ENCODE data around the gene PAPOLA. TPM values are rescaled to one million over a fixed set of nuclear protein-coding genes. Genes with fewer than 3 reads are reported as not detected.

PAPOLA gene
- polyA plus RNA-seq, 10 donors, result 79.7 to 140 (median 117) TPM

- DNase-seq, result peak; percentile 10 to 51 (median 31)
These were observed 82.2 kb downstream of the PAPOLA start for GRCh38 chr14:96584199-96584906.

- no peak for DNase-seq
These were observed 82.9 kb downstream of the PAPOLA start for GRCh38 chr14:96584907-96585671.

- no peak for DNase-seq
These were observed 83.5 kb downstream of the PAPOLA start for GRCh38 chr14:96585672-96586013.

DNA sequence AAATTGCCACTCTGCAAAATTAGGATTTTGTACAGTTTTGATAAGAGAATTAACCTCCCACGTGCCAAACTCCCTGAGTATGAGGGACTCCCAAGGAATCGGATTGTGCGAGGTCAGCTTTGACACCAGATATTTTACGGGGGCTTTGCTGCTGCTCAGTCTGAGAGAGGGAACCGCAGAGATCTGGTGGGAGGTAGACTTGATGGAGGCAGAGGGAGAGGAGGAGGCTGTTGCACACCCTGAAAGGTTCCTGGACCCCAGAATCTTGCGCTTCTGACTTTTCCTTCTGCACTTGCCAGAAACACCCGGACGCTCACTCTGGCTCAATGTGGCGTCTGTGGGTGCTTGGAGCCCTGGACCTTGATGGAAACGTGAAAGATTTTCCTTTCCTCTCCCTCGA is 83.9 kb downstream of the PAPOLA start:
- no peak for DNase-seq

- DNase-seq, result no peak
These were observed 85.0 kb downstream of the PAPOLA start for GRCh38 chr14:96586921-96587822.

DNA sequence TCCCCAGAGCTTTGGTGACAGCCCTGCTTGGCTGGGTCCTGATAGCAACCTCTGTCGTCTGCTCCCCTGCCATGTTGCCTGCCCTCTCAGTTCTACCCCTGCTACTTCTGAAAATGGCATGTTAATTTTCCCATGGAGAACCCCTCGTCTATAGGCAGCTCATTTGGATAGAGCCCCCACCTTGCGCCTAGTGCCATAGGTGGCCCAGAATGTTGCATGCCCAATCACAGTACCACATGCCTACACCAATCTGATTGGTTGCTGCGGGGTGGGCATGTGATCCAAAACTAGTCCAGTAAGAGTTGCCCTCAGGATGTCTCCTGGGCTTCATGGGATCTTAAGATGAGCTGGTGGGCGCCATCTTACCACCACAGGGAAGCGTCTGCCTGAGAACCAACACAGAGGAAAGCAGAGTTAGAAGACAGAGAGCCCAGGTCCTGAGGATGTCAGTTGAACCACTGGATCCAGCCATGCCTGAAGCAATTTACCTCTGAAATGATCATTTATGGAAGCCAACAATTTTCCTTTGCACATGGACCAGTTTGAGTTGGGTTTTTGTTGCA is 85.7 kb downstream of the PAPOLA start:
- DNase-seq, result no peak

DNA sequence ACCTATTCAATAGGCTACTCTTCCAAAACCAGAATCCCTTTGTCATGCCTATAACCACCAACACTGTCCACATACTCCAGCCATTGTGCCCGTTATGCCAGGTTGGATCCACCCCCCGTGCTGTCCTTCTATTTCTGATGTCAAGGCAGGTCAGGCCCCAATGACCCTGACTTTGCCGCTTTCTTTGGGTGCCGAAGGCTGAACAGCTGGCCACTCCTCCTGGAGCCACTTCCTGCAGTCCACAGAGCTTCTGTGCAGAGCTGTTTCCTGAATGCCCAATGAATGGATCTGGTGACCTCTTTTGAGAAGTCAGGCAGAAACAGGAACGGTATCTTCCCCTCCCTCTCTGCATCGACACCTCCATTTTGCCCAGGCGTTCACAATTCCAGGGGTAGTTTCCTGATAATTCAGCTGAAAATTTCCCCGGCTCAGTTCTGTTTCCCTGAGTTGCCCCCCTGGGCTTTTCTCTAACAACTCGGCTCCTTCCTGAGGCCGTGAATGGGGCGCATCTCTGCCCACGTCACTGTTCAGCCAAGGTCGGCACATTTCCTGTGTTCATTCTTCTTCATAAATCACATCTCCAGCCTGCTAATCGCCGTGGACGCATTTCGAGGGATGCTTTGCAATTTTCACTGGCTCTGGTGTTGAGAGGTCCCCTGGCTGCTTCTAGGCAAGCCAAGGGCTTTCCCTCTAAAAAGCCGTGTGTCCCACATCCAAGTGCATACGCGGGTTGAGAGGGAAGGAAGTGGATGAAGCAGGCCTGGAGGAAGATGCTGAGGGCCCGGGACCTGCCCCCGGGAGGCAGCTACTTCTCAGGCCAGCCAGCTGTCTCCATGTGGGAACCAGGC is 86.5 kb downstream of the PAPOLA start:
- DNase-seq, result peak in 2 of 3 donors; percentile 22 to 61

DNA sequence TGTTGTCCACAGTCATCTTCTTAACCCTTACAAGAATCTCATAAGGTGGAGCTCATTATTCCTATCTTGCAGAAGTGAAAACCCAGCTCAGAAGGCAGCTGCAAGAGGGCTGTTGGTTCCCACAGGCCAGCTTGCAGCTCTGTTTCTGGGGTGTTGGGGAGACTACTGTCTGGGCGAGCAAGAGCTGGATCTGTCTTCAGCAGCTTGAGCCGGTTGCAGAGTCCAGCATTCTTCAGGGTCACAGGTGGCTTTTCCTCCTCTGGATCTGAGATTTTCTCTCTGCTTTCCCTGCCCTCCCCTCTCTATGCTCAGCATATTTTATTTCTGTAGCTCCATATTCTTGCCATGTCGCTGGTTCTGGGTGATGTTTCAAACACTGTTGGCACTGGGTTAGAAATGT is 87.4 kb downstream of the PAPOLA start:
- DNase-seq, result peak in 1 of 3 donors; percentile 34

DNA sequence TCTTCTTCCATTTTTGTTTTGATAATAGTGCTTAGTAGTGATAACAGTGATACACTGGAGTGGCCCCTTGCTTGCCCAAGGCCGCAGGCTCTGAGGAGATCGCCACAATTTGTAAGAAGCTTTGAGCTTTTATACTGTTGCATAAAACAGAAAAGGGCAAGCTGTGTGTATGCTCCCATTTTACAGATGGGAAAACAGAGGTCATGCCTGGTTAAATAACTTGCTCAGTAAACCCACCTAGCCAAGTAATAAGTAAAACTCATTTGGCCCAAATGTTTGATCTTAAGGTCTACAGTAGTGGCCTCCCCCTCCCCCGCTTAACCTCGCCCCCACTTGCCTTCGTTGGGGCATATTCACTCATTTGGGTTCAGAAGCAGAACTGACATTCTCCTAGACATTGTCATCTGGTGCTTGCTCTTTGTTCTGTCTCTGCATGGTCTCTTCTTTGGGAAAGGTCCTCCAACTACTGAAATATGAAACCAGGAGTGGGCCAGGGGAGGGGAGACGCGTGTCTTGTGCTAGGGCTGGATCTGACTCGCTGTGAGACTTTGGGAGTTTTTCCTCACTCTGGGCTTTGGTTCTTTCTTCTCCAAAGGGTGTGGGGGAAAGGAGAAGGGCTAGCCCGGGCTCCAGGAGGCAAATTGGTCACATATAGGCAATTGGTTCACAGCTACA is 88.1 kb downstream of the PAPOLA start:
- no peak for DNase-seq

DNA sequence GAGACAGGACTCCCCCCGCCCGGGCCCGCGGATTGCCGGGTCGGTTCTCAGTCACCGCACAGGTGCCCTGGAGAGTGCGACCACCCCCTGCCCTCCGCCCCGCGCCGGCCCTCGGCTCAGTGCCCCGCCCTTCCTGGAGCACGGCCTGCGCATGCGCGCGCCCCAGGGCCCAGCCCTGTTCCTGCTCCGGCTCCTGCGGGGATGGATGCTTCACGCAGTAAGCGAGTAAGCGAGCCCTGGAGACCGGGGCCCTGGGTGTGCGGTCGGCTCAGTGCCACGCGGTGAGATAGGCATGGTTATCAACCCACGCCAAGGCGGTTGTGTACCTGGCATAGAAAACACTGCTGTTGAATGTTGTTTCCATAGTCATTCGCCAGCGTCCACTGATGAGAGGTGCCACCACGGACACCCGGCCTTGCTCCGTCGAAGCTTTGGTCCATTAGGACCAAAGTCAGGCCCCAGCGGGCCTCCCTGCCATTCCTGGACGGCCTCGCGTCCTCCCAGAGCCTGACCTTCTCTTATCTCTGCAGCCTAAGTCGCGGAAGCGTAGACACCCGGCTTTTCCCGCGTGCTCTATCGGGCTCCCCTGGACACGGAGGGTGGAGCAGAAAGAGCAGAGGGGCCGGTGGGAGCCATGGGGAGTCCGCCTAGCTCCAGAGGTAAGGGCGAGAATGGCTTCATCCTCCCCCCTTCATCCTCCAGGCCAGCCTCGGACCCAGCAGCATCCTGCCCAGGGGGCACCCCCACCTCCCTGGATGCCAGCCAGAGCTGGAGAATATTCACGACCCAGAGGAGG is 90.6 kb downstream of the PAPOLA start:
- peak; percentile 7 to 51 (median 16) for DNase-seq

GRCh38 chr14:96594961-96595360 is 92.8 kb downstream of the PAPOLA start:
- DNase-seq, result no peak

GRCh38 chr14:96597680-96598079 is 95.5 kb downstream of the PAPOLA start:
- DNase-seq, result no peak

- DNase-seq, result no peak
These were observed 96.2 kb downstream of the PAPOLA start for GRCh38 chr14:96598332-96598928.

GRCh38 chr14:96599076-96599475 is 96.9 kb downstream of the PAPOLA start:
- DNase-seq, result no peak

DNA sequence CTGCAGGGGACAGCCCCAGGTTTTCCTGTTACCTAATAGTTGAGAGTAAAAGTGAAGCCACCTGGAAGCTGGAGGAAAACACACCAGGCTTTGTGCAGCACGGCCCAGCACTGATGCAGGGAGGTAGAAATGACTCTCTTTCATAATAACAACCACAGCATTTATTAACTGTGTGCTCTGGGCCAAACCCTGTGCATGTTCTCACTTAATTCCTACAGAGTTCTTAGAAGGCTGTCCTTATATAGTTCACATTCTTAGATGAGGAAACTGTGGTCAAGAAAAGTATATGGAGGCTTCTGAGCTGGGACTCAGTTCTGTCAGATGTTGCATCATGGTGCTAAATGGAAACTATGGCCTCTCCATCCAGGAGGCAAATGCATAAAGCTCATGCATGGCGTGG is 100.0 kb downstream of the PAPOLA start:
- DNase-seq, result no peak

DNA sequence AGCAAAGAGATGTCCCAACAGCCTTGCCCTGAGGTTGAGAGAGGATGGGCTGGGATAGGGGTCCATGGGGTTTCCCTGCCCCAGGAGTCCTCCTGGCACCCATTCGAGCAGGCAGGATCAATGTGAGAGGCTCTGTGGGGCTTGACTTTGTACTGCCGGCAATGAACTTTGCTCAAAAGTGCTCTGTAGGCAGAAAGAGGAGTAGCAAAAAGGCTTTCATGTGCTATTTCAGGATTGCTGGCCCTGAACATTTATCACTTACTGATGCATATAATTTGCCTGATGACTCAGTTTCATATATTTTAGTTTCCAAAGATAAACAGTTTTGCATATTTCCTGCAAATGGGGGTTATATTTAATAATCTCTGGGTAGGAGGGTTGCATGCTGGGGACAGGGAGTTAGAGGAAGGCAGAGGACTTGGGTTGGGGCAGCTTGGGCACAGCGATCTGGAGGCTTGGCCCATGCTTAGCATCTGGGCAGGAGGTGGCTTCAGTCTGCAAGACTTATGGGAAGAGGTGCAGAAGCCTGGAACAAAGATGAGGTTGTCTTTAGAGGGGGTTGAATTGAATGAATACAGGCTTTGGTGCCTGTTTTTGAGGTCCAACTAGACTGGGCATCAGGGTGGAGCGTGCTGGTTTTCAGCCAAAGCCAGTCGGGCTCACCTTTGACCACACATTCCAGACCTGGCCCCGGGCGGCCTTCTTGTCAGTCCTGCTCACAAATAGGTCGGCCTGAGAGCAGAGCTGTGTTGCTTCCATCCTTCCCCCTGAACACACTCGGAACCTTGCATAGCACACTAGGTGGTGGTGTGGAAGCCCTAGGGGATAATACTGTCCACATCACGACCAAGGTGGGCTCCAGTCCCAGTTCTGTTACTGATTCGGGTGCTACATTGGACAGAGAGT is 101.4 kb downstream of the PAPOLA start:
- no peak for DNase-seq

DNA sequence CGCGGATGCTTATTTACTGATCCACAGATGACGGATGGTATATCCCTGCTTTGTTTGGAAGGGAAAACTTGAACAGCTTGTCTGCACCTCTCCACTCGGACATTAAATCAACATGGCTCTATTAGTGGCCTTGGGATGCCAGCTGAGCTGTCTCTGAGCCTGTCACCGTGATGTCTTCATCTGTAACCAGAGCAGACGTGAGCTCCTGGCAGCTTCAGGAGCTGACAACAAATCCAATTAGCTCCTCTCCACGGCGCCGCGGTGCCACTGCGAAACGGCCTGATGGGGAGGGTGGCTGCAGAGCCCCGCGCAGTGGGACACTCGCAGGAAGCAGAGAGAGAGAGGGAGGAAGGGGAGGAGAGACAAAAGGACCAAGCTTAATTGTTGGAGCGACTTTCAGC is 112.3 kb downstream of the PAPOLA start:
- peak in 2 of 3 donors; percentile 6 to 10 for DNase-seq

- DNase-seq, result no peak
These were observed 114.1 kb downstream of the PAPOLA start for GRCh38 chr14:96616161-96616721.

Data from muscle of back (tissue), 11 donors.